ENCODE measurements around the gene NT5C3B.
"Not testable (repeated sequence)": the region's sequence is repeated elsewhere in the genome, so short reads cannot be mapped to it uniquely, and the experiment has no call there.

The NT5C3B gene

GRCh38 chr17:41782142-41782541, 53.9 kb downstream of the NT5C3B start:
- DNase-seq: no peak

- DNase-seq: no peak
These were observed 54.5 kb downstream of the NT5C3B start for GRCh38 chr17:41781404-41782110.

DNA sequence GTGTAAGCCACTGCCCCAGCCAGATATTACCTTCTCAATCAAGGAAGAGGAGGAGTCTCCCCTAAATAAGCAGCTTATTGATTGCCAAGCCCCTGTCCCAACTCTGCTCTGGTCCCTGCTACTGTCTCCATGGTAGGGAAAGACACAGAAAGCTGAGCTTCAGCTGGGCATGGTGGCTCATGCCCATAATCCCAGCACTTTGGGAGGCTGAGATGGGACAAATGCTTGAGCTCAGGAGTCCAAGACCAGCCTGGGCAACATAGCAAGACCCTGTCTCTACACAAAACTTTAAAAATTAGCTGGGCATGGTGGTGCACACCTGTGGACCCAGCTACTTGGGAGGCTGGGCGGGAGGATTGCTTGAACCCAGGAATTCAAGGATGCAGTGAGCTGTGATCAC, 56.1 kb downstream of the NT5C3B start:
- no peak for DNase-seq

GRCh38 chr17:41777574-41778188, 58.4 kb downstream of the NT5C3B start:
- DNase-seq: no peak

GRCh38 chr17:41777157-41777573, 58.9 kb downstream of the NT5C3B start:
- DNase-seq: no peak

GRCh38 chr17:41776262-41776900, 59.7 kb downstream of the NT5C3B start:
- not testable (repeated sequence) for DNase-seq

- DNase-seq: no peak
These were observed 60.4 kb downstream of the NT5C3B start for GRCh38 chr17:41775394-41776226.
